HG02840 (cell line): ENCODE results near the gene DCTPP1.

Source experiments
- ATAC-seq: cut with Tn5 transposase; IDR thresholded peaks from one replicate; pipeline ENCODE4 v1.9.1; 2021; ENCODE audit warnings: mild to moderate bottlenecking, moderate library complexity, moderate number of reproducible peaks; ENCODE audit not compliant: unreplicated experiment, low FRiP score

Gene DCTPP1

DNA sequence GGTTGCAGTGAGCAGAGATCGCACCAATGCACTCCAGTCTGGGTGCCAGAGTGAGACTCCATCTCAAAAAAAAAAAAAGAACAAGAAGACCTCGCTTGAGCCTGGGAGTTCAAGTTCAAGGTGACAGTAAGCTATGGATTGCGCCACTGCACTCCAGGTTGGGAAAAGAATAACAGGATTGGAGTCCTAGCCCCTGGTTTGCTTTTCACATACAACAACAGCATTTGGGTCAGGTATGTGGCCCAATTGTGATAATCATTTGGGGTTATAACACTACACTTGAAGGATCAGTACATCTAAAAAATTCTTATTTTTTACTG, 19.2 kb upstream of the DCTPP1 start:
- no peak for ATAC-seq

- no peak for ATAC-seq
These were observed 17.8 kb upstream of the DCTPP1 start for GRCh38 chr16:30447512-30448226.

GRCh38 chr16:30446203-30446595, 16.4 kb upstream of the DCTPP1 start:
- ATAC-seq: no peak

- peak; percentile 68 for ATAC-seq
These were observed 15.8 kb upstream of the DCTPP1 start, which contains the start of gene SEPHS2 for GRCh38 chr16:30445408-30446202. SEPHS2 (minus strand) TSS chr16:30445874; CDS start chr16:30445727, 147 bp downstream.

DNA sequence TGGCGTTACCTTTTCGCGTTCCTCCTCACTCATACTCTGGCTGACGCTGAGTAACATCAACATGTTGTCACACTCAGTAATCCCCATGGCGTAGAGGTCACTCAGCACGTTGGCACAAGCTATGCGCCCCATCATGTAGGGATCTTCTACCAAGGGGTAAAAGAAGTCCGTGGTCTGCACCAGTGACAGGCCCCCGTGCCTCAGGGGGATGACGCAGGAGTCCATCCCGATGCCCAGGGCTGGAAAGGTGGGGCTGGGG, 15.2 kb upstream of the DCTPP1 start:
- ATAC-seq: no peak

DNA sequence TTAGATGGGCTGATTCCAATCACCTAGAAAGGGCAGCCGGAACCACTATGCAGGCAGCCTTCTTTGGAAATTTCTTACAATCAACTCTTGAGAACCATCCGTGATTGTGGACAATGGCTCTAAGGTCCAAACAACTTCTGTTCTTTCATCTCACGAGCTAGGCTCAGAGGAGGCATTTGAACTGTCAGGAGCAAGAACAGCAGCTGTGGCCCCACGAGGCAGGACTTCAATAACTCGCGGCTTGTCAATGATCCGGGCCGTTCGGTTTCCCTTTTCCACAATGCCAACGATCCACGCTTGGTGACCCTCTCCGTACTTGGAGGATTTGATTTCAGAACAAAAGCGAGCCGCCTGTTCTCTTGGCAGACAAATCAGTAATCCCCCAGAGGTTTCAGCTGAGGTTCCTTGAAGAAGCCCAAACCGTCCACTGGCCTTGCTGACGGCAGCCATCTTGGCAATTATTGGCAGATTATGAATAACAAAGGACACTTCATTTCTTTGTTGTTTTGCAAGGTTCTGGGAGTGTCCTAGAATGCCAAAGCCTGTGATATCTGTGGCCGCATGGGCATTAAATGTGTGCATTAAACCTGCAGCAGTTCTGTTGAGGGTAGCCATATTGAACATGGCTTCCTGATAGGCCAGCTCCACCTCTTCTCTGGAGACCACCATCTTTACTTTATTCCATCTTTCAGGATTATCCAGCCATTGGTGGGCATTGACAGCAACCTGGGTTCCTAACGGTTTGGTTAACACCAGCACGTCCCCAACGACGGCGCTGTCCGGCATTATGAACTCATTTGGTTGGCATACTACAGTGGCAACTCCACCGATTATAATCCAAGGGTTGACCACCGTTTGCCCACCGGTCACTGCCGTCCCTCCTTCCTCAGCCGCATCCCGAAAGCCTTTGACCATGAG, 14.7 kb upstream of the DCTPP1 start:
- ATAC-seq: no peak

- ATAC-seq: no peak
These were observed 13.8 kb upstream of the DCTPP1 start for GRCh38 chr16:30443631-30444030.

DNA sequence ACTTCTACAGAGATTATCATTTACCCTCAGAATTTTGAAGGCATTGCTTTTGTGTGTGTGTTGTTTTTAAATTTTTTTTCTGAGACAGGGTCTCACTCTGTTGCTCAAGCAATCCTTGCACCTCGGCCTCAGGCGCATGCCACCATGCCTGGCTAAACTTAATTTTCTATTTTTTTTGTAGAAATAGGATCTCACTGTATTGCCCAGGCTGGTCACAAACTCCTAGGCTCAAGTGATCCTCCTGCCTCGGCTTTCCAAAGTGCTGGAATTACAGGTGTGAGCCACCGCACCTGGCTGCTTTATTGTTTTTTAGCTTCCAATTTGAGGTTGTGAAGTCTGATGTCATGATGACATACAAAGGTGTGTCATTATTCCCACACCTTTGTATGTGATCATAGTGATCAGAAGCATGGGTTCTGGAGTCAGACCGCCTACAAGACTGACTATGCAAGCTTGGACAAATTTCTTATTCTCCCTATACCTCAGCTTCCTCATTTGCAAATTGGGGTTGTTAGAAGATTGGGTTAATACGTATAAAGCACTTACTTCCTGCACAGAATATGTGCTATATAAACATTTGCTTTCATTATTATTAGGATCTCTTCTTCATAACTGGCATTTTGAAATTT, 10.0 kb upstream of the DCTPP1 start:
- ATAC-seq: no peak

DNA sequence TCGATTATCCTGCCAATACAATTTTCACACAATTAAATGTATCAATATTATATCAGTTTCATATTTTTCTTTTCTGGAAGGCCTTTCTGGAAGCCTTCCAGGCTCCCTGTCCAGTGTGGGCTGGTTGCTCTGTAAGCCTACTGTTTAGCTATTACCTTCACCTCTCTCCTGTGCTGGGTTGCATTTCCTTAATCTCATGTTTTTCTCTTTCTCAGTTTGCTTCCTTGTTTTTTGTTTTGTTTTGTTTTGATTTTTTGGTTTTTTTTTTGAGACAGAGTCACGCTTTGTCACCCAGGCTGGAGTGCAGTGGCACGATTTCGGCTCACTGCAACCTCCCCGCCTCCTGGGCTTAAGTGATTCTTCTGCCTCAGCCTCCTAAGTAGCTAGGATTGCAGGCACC, 9.0 kb upstream of the DCTPP1 start:
- ATAC-seq: no peak

- ATAC-seq: no peak
These were observed 7.7 kb upstream of the DCTPP1 start for GRCh38 chr16:30437511-30438046.

GRCh38 chr16:30434852-30435251, 5.0 kb upstream of the DCTPP1 start:
- ATAC-seq: no peak

- peak; percentile 5 for ATAC-seq
These were observed 669 bp upstream of the DCTPP1 start for GRCh38 chr16:30430428-30430970.

- no peak for ATAC-seq
These were observed 482 bp downstream of the DCTPP1 start for GRCh38 chr16:30429418-30429677.

GRCh38 chr16:30428055-30428454, 1.8 kb downstream of the DCTPP1 start:
- no peak for ATAC-seq

DNA sequence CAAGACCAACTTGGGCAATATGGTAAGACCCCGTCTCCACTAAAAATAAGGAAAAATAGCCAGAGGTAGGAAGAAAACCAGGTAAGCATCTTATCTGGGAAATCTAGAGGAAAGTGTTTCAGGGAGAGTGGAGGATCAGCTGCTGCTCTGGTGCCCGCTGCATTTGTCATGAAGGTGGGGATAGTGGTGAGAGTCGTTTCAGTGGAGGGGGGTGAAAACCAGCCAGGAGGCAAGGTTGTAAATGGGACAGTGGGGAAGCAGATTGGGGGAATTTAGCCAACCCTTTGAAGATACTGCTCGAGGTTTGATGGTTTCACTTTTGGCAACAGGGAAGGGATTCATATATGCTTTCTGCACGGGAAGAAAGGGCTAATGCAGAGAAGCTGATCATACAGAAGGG, 8.8 kb downstream of the DCTPP1 start:
- no peak for ATAC-seq

GRCh38 chr16:30418350-30419181, 11.3 kb downstream of the DCTPP1 start:
- no peak for ATAC-seq

DNA sequence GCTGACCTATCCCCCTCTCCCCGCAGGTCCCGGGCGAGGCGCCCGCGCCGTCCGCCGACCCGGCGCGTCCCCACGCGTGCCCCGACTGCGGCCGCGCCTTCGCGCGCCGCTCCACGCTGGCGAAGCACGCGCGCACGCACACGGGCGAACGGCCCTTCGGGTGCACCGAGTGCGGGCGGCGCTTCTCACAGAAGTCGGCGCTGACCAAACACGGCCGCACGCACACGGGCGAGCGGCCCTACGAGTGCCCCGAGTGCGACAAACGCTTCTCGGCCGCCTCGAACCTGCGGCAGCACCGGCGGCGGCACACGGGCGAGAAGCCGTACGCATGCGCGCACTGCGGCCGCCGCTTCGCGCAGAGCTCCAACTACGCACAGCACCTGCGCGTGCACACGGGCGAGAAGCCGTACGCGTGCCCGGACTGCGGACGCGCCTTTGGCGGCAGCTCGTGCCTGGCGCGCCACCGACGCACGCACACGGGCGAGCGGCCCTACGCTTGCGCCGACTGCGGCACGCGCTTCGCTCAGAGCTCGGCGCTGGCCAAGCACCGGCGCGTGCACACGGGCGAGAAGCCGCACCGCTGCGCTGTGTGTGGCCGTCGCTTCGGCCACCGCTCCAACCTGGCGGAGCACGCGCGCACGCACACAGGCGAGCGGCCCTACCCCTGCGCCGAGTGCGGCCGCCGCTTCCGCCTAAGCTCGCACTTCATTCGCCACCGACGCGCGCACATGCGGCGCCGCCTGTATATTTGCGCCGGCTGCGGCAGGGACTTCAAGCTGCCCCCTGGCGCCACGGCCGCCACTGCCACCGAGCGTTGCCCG, 12.1 kb downstream of the DCTPP1 start:
- peak; percentile 72 for ATAC-seq

DNA sequence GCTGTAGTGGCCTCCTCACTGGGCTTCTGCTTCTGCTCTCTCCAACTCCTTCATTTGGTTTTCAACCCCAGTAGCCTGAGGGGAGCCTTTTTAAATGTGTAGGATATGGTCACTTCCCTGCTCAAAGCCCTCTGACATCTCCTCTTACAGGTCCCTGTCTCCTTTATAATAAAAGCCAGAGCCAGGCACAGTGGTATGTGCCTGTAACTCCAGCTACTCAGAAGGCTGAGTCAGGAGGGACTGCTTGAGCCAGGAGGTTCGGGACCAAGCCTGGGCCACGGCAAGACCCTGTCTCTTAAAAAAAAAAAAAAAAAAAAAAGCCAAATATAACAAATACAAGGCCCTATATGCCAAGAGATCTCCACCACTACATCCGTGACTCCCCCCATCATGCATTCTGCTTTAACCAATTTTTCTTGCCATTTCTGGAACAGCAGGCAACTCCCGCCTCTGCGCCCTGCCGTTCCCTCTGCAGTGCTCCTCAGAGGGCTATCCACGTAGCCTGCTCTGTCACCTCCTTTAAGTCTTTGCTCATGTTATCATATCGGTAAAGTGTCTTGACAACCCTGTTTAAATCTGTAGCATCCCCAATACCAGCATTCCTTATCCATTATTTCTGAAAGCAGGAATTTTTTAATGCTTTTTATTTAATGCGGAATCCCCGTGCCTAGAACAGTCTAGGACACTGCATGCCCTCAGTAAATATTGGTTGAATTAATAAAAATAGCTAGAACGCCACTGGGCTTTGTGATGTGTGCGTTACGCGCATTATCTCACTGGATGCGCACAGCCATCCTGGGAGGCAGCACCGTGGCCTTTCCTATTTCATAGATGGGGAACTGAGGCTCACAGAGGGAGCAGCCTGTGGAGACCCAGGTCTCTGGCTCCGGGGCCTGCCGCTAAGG, 13.0 kb downstream of the DCTPP1 start:
- peak; percentile 19 for ATAC-seq
